Islet precursor cell (in vitro differentiated cells): ENCODE data around the gene ANKLE1.

ENCODE experiments used
- DNase-seq: peaks from one replicate; pipeline ENCODE4 v3.0.0-alpha.2; 2018

ANKLE1 gene

DNA sequence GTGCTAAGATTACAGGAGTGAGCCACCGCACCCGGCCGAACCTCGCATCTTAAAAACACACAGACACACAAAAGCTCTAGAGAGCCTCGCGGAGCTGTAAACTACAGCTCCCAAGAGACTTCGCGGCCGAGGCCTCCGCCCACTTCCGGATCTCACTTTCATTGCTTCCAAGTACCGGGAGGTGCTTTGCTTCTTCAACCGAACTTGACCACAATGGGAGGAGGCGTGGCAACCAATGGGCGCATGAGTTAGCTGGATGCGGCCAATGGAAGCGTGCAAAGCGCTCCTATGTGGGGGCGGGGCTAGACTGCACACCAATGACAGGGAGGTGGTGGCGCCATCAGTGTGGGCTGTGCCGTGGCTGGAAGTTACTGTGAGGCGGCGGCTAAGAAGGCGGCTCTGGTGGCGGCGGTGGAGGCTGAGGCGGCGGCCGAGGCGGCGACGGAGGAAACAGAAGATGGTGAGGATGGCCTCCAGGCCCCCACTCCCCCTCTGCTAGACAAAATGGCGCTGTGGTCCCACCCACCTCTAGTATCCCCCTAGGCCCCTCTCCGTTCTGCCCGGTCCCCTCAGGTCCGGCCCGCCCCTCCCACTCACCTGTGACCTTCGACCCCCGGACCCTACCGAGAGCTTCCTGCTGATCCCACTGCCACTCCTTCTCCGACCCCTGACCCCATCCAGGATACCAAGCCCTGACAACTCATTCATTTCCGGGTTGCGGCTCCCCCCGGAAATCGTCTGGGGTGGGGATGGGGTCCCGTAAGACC, 27.7 kb downstream of the ANKLE1 start, which contains the start of gene DDA1:
Gene DDA1 (plus strand): TSS at position 366 of the 767 bp plus-strand sequence. CDS start 92 bp downstream, at position 458.
- peak; percentile 100 for DNase-seq

DNA sequence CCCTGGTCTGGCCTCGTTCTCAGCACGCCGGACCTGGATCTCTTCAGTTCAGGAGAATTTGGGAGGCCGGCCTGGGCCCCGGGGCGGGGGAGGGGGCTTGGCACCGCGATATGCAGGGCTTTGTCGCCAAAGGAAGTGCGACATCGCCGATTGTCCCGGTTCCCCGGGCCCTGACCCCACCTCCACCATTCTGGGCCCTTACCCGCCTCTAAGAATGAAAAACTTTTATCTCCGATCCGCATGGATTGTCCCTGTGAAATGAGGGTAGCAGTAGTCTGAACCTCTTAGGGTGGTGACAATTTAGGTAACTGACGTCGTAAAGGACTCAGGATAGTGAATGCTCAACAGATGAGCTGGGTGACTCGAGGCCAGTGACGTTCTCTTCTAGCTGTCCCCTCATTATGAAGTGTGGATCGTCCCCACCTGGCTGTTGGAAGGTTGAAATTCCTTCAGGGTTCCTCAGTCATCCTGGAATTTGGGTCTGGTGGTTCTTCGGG, 28.3 kb downstream of the ANKLE1 start:
- DNase-seq: no peak

DNA sequence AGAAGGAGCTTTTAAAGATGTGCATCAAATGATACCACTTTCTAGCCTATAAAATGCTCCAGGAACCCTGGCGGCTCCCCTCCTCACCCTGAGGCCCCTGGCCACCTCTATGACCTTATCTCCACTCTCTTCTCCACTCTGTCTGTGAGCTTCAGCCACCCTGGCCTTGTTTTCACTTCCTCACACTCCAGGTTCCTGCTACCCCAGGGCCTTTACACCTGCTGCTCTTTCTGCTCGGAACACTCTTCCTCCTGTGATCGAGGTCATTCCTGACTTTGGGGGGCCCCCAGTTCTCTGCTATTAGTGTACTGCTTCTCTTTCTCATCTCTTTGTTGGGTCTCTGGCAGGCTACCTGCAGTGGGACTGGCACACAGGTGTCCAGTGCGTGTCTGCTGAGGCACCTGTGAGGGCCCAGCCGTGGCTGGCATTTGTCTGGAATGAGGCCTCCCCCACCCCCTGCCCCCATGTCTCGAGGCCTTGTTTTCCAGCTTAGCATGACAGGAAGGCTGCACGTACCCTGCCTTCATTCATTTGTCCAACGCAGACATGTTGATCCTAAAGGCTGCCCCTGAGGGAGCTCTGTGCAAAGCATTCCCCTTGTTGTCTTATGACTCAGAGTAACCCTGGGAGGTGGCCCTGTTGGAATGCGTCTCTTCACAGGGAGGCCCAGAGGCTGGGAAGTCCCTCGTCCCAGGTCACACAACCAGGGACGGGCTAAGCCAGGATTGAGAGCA, 29.9 kb downstream of the ANKLE1 start:
- DNase-seq: peak; percentile 96

DNA sequence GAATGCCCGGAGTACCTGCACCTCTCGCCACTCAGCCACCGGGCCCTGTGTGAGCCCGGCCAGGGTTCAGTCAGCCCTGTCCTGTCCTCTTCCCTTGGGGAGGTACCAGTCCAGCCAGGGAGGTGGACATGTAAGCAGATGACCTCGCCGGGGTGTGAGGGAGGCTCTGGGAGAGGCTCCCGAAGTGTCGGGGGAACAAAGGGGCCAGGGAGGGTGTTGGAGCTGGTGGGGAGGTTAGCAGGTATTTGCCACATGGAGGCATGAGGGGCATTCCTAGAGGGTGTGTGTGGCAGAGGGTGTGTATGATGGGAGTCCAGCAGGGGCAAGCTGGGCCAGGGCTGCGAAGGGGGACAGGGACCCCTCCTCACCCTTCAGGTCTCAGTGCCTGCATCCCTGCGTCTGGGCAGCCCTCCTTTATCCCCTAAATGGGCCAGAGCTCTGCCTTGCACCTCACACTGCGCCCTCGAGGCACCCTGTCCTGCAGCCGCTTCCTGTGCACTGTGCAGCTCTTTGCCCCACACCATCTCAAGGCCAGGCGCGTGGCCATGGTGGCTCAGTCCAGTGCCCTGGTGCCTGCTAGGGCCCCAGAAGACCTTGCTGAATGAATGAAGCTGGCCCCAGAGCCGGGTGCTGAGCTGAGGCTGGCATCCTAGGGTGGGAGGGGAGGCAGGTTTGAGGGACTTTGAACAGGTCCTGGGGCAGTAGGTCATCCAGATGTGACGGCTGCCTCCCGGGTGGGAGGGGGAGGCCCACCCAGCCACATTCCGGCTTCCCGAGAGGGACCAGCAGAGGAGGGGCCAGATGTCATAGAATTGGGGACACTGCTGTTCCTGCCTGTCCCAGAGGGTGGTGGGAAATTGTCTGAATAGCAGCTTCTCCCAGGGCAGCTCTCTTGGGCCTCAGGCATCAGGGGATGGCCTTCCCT, 30.8 kb downstream of the ANKLE1 start:
- no peak for DNase-seq

DNA sequence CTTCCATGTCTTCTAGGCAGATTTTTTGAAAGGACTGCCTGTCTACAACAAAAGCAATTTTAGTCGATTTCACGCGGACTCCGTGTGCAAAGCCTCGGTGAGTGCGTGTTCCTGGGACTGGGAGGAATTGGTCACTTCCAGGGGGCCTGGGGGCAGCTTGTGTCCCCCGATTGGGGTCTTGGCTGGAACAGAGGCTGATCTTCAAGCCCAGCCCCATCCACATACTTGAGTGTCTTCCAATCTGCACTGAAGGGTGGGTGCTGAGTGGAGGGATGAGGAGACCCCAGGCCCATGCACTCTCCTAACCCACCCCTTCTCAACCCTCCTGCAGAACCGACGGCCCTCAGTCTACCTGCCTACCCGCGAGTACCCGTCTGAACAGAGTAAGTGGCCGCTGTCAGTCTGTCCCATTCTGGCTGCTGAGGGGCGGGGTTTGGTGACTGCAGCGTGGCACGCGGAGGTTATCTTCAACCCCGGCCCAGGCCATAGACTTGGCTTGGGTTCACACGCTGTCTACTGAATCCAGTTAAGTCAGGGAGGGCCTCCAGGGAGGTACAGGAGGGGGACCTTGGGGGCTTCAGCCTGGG, 32.4 kb downstream of the ANKLE1 start:
- no peak for DNase-seq

DNA sequence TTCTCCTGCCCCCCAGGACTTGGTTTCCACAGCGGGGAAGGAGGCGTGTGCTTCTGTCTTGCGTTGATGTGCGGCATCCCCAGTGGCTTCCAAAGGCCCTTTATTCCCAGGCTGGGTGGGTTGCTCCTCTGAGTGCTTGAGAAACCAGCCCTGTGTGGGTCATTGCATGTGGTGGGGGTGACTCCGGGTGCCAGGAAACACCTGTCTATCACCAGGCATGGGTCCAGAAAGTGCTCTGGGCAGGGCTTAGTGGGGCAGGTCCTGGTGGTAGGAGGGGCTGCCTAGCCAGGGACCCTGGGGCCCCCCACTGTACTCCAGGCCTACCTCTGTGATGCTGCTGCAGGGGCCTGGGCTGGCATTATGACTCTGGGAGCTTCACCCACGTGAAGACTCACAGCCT, 37.3 kb downstream of the ANKLE1 start:
- no peak for DNase-seq

DNA sequence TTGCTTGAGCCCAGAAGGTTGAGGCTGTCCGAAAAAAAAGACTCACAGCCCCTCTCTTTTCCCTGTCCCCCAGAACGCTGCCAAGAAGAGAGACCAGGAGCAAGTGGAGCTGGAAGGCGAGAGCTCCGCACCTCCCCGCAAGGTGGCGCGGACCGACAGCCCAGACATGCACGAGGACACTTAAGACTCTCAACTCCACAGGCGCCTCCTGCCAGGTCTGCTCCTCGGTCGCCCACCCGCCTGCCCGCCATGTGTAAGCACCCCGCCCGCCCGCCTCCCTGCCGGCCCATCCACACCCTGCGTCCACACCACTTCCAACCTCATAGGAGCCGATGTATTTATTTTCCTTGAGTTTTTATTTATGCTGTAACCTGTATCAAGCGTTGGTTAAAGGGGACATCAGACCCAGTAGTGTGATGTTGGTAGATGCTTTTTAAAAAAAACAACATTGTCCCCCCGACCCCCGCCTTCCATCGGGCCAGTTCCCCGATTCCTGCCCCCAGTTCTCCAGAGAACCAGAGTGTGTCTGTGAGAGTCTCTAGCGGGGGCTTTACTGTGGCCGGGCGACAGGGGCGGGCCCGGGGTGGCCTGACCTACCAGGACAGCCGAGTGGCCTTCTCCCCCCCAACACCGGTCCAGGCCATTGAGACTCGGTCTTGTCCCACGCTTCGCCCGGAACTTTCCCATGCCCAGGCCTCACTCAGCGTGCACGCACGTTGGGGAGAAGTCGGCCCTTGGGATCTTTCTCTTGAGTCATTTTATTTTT, 38.0 kb downstream of the ANKLE1 start:
- no peak for DNase-seq

DNA sequence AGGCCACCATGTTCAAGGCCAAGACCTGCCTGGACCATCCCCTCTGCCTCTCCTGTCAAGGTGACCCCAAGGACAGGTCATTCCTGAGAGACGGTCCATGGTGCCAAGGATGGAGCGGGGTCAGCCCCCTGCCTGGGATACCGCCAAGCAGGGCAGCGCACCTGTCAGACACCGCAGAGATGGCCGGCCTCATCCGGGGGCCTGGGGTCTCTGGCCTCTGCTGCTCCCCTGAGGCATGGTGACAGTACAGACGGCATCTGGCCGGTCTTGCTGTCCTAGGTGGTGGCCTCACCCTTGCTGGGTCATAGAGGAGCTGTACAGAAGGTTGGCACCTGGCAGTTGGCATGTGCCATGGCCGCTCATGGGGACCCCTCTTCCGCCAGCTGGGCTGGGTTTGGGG, 38.7 kb downstream of the ANKLE1 start:
- no peak for DNase-seq

DNA sequence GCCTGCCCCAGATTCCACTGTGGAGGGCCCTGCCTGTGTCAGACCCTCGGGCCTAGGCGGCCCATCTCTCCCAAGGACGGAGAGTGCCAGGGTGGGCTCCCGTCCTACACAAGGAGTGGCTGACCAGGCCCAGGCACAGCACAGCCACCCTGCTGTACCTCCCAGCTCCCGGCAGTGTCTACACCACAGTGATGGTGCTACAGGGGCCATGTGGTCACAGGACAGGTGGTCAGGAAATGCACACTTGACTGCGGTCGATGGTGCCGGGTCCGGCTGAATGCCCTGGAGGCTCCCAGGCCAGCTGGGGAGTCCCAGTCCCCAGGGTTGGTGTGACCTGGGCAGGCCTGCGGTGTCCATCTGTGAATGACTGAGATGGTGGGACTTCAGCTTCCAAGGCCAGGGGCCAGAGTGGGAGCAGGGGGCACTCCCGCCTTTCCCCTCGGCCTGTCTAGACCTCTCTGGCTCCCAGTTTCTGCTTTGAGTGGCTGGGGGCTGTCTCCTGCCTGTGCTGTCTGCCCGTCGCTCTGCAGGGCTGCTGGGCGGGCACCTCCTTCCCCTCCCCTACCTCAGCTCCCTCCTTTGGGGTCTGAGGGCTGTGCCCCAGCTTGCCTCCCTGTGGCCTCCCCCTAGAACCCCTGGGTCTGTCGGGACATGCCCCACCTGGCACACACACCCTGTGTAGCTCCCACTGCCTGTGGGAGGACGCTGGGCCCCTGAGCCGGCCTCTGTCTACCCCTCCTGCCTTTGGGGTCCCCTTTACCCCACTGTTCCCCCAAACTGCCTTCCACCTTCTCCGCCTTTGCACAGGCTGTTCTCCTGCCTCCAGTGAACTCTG, 40.2 kb downstream of the ANKLE1 start:
- no peak for DNase-seq

DNA sequence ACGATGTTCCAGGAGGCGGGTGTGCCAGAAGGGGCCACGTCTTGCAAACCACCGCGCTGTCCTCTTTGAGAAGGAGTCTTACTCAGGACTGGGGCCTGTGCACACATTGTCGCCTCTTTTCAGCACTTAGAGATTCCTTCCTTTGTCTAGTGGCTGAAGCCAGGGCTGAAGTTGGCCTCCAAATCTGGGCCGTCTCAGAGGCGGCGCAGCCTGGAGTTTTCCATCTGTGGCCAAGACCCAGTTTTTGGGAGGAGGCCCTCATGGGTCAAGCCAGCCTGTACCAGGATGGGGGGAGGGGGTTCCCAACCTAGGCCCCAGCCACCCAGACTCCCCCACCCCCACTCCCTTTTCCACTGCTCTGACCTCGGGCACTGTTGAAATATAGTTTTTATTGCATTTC, 41.2 kb downstream of the ANKLE1 start:
- no peak for DNase-seq

DNA sequence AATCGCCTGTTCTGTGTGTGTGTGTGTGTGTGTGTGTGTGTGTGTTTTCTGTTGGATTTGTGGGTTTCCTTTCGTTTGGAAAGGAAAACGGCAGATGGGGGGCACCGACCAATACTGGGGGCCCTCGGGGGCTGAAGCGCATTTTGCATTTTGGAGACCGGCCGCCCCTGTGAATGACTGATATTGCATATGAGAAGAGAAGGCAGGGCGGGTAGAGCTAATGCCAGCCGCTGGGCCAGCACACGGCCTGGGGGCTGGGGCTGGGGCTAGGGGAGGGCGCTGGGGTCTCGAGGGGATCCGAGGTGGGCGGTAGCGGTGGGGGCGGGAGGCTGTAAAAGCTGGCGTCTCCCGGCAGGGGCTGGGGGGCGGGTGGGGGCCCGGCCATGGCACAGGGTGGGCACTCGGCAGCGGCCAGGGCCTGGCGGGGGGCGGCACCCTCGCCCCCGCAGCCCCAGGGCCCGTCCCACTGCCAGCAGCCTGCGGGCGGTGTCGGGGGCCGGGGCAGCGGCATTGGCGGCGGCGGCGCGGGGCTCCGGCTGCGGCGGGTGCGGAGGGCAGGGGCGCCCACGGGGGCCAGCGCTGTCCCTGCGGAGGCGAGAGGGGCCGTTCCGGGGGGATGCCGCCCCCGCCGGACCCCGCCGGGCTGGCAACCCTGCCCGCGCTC, 41.7 kb downstream of the ANKLE1 start:
- no peak for DNase-seq

DNA sequence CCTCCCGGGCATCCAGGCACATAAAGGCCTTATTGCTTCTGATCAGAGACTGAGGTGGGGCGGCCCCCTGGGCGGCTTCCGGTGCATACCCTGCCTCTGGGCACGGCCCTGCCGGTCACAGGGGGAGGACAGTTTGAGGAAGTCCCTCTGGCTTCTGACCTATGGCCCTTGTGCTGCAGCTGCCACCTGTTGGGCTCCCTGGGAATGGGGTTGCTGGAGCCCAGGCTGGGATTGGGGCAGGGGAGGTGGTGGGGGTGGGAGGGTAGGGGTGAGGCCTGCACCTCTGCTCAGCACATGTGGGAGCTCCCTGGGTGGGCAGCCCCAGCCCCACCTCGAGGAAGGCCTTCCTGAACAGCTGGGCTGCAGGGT, 42.2 kb downstream of the ANKLE1 start:
- no peak for DNase-seq

DNA sequence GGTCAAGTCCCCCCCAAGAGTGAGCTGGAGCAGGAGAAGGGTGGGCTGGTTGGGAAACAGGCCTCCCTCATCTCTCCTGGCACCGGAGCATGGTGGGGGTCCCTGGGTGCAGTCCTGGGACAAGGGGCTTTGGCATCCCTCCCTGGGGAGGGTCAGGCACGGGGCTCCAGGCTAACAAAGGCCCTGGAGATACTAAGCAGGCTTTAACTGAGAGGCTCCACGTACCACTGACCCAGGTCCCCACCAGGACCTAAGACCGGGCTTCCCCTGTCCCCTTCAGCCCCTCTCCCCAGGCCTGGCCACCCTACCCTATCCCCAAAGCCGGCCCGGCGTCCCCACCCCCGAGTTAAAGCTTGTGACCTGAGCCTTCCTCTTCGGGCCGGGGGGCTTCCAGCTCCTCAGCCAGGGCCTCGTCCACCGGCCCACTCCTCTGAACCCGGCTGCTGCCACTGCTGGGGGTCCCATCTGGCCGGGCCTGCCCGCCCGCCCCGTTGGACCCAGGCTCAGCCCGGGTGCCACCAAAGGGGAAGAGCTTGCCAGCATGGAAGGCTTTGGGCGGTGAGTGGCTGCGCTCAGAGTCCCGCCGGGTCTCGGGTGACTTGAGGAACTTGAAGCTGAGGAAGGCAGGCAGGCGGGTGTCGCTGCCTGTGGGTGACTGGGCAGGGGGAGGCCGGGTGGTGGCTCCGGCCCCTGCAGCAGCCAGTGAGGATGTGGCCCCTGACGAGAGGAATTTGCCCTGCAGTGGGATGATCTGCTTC, 42.8 kb downstream of the ANKLE1 start:
- no peak for DNase-seq

DNA sequence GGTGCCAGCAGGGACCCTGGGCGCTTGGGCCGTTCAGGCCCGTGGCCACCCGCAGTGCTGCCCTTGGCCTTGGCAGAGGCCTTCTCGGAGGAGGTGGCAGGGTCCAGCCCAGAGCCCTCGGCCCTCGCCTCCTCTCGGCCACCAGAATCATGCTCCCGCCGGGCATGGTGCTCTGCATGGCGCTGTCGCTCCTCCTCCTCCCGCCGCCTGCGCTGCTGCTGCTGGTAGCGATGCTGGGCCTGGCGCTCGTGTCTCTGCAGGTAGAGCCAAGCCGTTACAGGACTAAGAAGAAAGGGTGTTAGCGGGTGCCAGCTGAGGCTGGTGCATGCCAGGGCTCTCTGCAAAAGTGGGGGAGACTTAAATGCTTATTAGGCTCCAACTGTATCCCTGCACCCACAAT, 43.4 kb downstream of the ANKLE1 start:
- DNase-seq: no peak

DNA sequence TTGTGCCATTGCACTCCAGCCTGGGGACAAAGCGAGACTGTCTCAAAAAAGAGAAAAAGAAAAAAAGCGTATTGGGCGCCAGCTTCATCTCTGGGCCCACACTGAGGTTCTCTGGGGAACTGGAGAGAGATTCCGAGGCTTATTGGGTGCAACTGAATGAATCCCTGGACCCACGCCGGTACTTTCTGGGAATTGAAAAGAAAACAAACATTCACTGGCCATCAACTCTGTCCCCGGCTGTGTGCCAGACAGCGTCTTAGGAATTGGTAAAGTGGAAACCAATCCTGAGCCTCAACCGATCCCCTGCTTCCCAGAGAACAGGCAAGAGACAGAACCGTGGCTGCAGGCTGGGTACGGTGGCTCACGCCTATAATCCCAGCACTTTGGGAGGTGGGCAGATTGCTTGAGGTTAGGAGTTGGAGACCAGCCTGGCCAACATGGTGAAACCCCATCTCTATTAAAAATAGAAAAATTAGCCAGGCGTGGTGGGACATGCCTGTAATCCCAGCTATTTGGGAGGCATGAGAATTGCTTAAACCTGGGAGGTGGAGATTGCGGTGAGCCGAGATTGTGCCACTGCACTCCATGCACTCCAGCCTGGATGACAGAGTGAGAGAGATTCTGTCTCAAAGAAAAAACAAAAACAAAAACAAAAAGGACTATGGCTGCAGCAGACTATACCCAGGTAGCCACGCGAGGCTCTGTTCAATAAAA, 44.3 kb downstream of the ANKLE1 start:
- no peak for DNase-seq

DNA sequence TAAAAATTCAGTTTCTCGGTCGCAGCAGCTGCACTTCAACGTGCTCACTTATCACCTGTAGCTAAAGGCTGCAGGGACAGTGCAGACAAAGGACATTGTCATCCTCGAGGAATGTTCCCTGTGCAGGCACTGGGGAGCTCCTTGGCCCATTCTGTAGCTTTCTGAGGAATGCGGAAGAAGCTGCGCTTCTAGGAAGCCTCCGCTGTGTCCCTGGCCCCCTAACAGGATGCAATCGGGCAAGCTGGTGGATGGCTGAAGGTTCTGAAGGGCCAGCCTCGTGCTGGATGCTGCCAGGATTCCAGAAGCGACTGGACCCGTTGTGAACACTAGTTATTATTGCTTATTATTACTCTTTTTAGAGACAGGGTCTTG, 44.9 kb downstream of the ANKLE1 start:
- DNase-seq: peak; percentile 91

DNA sequence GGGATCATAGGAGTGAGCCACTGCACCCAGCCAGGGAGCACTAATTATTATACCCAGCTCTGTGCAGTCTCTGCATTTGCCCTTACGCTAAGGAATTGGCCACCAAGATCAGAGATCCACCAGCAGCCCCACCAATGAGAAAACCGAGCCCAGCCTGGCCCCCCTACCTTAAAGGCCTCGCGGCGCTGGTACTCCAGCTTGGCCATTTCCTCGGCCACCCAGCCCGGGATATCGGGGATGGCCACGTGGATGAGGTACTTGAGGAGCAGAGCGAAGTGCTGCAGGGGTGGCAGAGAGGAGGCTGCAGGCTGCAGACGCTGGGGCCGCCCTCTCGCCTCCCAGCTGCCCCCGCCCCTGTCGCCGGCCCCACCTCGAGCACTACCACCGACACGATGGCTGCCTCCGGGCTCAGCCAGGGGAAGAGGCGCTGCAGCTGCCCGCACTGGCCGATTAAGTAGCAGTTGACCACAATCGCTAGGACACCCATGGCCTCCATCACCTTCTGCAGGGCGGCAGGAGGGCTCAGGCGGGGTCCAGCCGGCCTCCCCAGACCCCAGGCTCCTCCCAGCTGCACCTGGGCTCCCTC, 45.5 kb downstream of the ANKLE1 start:
- DNase-seq: no peak

DNA sequence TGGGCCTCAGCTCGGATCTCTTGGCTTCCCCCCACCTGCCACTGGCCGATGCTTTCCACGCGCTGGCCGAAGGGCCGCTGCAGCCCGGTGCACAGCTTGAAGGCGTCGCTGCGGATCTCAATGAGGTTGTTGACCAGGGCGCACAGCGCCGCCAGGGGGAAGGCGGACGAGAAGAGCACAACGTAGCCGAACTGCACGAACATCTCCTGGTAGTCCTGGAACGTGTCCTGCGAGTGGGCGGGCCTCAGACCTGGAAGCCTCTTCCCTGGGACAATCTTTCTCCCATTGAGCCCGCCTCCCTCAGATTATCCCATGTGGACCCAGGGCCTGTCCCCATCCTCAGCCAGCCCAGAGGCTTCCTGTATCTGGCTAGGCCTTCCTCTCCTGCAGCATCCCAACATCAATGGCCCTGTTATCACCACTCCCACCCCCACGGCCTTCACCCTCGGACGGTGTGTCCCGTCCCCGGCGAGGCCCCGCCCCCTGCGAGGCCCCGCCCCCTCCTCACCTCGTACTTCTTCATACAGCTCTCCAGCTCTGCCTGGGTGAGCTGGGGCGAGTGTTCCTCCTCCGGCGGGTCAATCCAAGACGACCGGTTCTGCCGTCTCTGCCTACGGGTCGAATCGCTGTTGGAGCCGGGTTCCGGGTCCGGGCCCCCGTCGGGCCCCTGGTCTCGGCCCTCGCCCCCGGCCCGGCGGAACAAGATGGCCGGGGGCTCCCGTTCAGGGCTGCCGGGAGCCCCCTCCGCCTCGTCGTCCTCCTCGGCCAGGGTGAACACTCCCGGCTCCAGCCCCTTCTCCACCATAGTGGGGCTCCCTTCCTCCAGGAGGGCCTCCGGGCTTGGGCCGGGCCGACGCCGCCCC, 46.2 kb downstream of the ANKLE1 start:
- peak; percentile 98 for DNase-seq
